ENCODE measurements around the gene PALLD. TPM values are rescaled to one million over a fixed set of nuclear protein-coding genes. Genes with fewer than 3 reads are reported as not detected.
A peak's percentile ranks its signal among the peaks of the same experiment; 100 is the strongest.

Gene PALLD
- polyA plus RNA-seq, 3 donors, result 6.1 to 11.8 (median 9.9) TPM

- Histone ChIP-seq H3K27me3 (ENCODE audit: control insufficient read depth in 2 of 2, insufficient read depth in 2 of 2, low read length in 2 of 2) (no peaks in the 10 kb centered on the region), H2AFZ (ENCODE audit: insufficient read depth, low read depth, low read length, poor library complexity, severe bottlenecking) (no peak overlapping the region), H3K27ac (ENCODE audit: low read depth in 1 of 2, low read length in 2 of 2) (no peak overlapping the region), H3K36me3 (replicated peaks in 1 of 2; ENCODE audit: control insufficient read depth in 1 of 2, insufficient read depth in 2 of 2, low read length in 2 of 2) (no peaks in the 10 kb centered on the region), H3K4me1 (ENCODE audit: control insufficient read depth in 1 of 2, insufficient read depth in 2 of 2, low read length in 2 of 2) (peaks cover 0 to 5% of the 10 kb centered on the region in 2 donors), H3K4me2 (replicated peaks; ENCODE audit: extremely low read depth, low read length, poor library complexity, severe bottlenecking) (no peak overlapping the region), H3K79me2 (ENCODE audit: insufficient read depth, low read length) (no peaks in the 10 kb centered on the region), H3K9me3 (replicated peaks in 1 of 2; ENCODE audit: control insufficient read depth in 1 of 2, insufficient read depth in 1 of 2, low read length in 2 of 2) (no peaks in the 10 kb centered on the region), H4K20me1 (ENCODE audit: insufficient read depth, low read length) (no peaks in the 10 kb centered on the region), H3K4me3 (replicated peaks in 1 of 3; ENCODE audit: low read depth in 2 of 3, low read length in 3 of 3) (no peak overlapping the region), H3K9ac (ENCODE audit: insufficient read depth, low read length, poor library complexity, severe bottlenecking) (no peak overlapping the region)
- H3K9me3 Mint-ChIP-seq, result no peaks in the 10 kb centered on the region
- H3K27me3 Mint-ChIP-seq (ENCODE audit: low read depth in 3 of 3), result peaks cover 0 to 7% (median 0%) of the 10 kb centered on the region in 3 donors
- no peak for DNase-seq
- no peak overlapping the region for H3K4me3 Mint-ChIP-seq
- no peak overlapping the region for H3K27ac Mint-ChIP-seq
- TF ChIP-seq CTCF (IDR thresholded peaks at IDR 0.05), result no peak
- intact Hi-C loops (cut with micrococcal nuclease), result no loop called here
- H3K4me1 Mint-ChIP-seq, result peaks cover 6% of the 10 kb centered on the region
- no peaks in the 10 kb centered on the region for H3K36me3 Mint-ChIP-seq
- WGBS (ENCODE audit: insufficient coverage), result 90% methylated on average over 2 of the region's 5 CpGs
These were observed 325.6 kb downstream of the PALLD start for GRCh38 chr4:168822481-168822880.

- no CpG with 5 or more reads among the region's 3 CpGs for WGBS (ENCODE audit: insufficient coverage)
- TF ChIP-seq CTCF (IDR thresholded peaks at IDR 0.05), result no peak
- Mint-ChIP-seq H3K4me1 (peaks cover 4% of the 10 kb centered on the region), H3K27ac (peak overlapping the region in 1 of 7 donors; percentile 23), H3K9me3 (no peaks in the 10 kb centered on the region), H3K4me3 (no peak overlapping the region), H3K36me3 (no peaks in the 10 kb centered on the region), H3K27me3 (ENCODE audit: low read depth in 3 of 3) (peaks cover 0 to 5% (median 0%) of the 10 kb centered on the region in 3 donors)
- intact Hi-C loops (cut with micrococcal nuclease), result no loop called here
- Histone ChIP-seq H3K36me3 (replicated peaks in 1 of 2; ENCODE audit: control insufficient read depth in 1 of 2, insufficient read depth in 2 of 2, low read length in 2 of 2) (no peaks in the 10 kb centered on the region), H3K27me3 (ENCODE audit: control insufficient read depth in 2 of 2, insufficient read depth in 2 of 2, low read length in 2 of 2) (peaks cover 0 to 5% of the 10 kb centered on the region in 2 donors), H2AFZ (ENCODE audit: insufficient read depth, low read depth, low read length, poor library complexity, severe bottlenecking) (no peak overlapping the region), H3K9me3 (replicated peaks in 1 of 2; ENCODE audit: control insufficient read depth in 1 of 2, insufficient read depth in 1 of 2, low read length in 2 of 2) (no peaks in the 10 kb centered on the region), H3K4me1 (ENCODE audit: control insufficient read depth in 1 of 2, insufficient read depth in 2 of 2, low read length in 2 of 2) (peaks cover 5% of the 10 kb centered on the region in 2 donors), H4K20me1 (ENCODE audit: insufficient read depth, low read length) (no peaks in the 10 kb centered on the region), H3K79me2 (ENCODE audit: insufficient read depth, low read length) (no peaks in the 10 kb centered on the region), H3K4me2 (replicated peaks; ENCODE audit: extremely low read depth, low read length, poor library complexity, severe bottlenecking) (no peak overlapping the region), H3K9ac (ENCODE audit: insufficient read depth, low read length, poor library complexity, severe bottlenecking) (no peak overlapping the region), H3K4me3 (replicated peaks in 1 of 3; ENCODE audit: low read depth in 2 of 3, low read length in 3 of 3) (no peak overlapping the region), H3K27ac (ENCODE audit: low read depth in 1 of 2, low read length in 2 of 2) (no peak overlapping the region)
- DNase-seq, result no peak
These were observed 329.1 kb downstream of the PALLD start for GRCh38 chr4:168825975-168826374.

Measured in CD14-positive monocyte (primary cell).